ENCODE results near the gene XK.

XK gene

GRCh38 chrX:37666516-37666915 is 19.1 kb upstream of the XK start:
- no peaks in the 10 kb centered on the region for H3F3A ChIP-seq (ENCODE audit: insufficient read depth, low read length)
- H2AFZ ChIP-seq (ENCODE audit: low read length), result no peak overlapping the region
- H3K27ac ChIP-seq (ENCODE audit: low read depth, low read length, poor library complexity, severe bottlenecking), result no peak overlapping the region
- no peaks in the 10 kb centered on the region for H3K4me1 ChIP-seq (ENCODE audit: insufficient read depth, low read length, severe bottlenecking)
- H3K27me3 ChIP-seq (ENCODE audit: insufficient read depth, low read length), result no peaks in the 10 kb centered on the region
- no peak overlapping the region for H3K4me3 ChIP-seq (ENCODE audit: low read depth, low read length, poor library complexity, severe bottlenecking)
- H3K79me2 ChIP-seq (ENCODE audit: insufficient read depth, low read length), result no peaks in the 10 kb centered on the region
- H3K4me2 ChIP-seq (ENCODE audit: low read length), result no peak overlapping the region
- no peak overlapping the region for H3K9ac ChIP-seq (ENCODE audit: low read length)
- no peaks in the 10 kb centered on the region for H3K36me3 ChIP-seq (ENCODE audit: insufficient read depth, low read length)
- H3K9me3 ChIP-seq (ENCODE audit: low read length), result no peaks in the 10 kb centered on the region
- no peak for TF ChIP-seq EZH2 (IDR thresholded peaks at IDR 0.05; ENCODE audit: borderline replicate concordance, low read length)
- no peak for TF ChIP-seq CTCF (IDR thresholded peaks at IDR 0.05; ENCODE audit: low read length)
- H3K9me2 ChIP-seq (ENCODE audit: low read depth, low read length), result no peaks in the 10 kb centered on the region
- no peaks in the 10 kb centered on the region for H4K20me1 ChIP-seq (ENCODE audit: insufficient read depth, low read length)

- no peak overlapping the region for H3K9ac ChIP-seq (ENCODE audit: low read length)
These were observed 18.4 kb upstream of the XK start for GRCh38 chrX:37667141-37667540.

GRCh38 chrX:37672563-37672962 is 13.0 kb upstream of the XK start:
- Histone ChIP-seq H3K36me3 (ENCODE audit: insufficient read depth, low read length) (no peaks in the 10 kb centered on the region), H3K4me3 (ENCODE audit: low read depth, low read length, poor library complexity, severe bottlenecking) (no peak overlapping the region), H3K9ac (ENCODE audit: low read length) (no peak overlapping the region), H3K79me2 (ENCODE audit: insufficient read depth, low read length) (no peaks in the 10 kb centered on the region), H3K27me3 (ENCODE audit: insufficient read depth, low read length) (no peaks in the 10 kb centered on the region), H3K9me3 (ENCODE audit: low read length) (no peaks in the 10 kb centered on the region), H3K4me1 (ENCODE audit: insufficient read depth, low read length, severe bottlenecking) (no peaks in the 10 kb centered on the region), H2AFZ (ENCODE audit: low read length) (no peak overlapping the region), H3K9me2 (ENCODE audit: low read depth, low read length) (no peaks in the 10 kb centered on the region), H3K27ac (ENCODE audit: low read depth, low read length, poor library complexity, severe bottlenecking) (no peak overlapping the region), H4K20me1 (ENCODE audit: insufficient read depth, low read length) (no peaks in the 10 kb centered on the region), H3K4me2 (ENCODE audit: low read length) (no peak overlapping the region), H3F3A (ENCODE audit: insufficient read depth, low read length) (no peaks in the 10 kb centered on the region)
- no peak for TF ChIP-seq CTCF (IDR thresholded peaks at IDR 0.05; ENCODE audit: low read length)
- no peak for TF ChIP-seq EZH2 (IDR thresholded peaks at IDR 0.05; ENCODE audit: borderline replicate concordance, low read length)

More at GRCh38 chrX:37667141-37667540, 18.4 kb upstream of the XK start:
- H3K4me1 ChIP-seq (ENCODE audit: insufficient read depth, low read length, severe bottlenecking), result no peaks in the 10 kb centered on the region
- H3K9me2 ChIP-seq (ENCODE audit: low read depth, low read length), result no peaks in the 10 kb centered on the region
- TF ChIP-seq EZH2 (IDR thresholded peaks at IDR 0.05; ENCODE audit: borderline replicate concordance, low read length), result no peak
- no peak for TF ChIP-seq CTCF (IDR thresholded peaks at IDR 0.05; ENCODE audit: low read length)
- no peaks in the 10 kb centered on the region for H3K27me3 ChIP-seq (ENCODE audit: insufficient read depth, low read length)
- no peaks in the 10 kb centered on the region for H3K79me2 ChIP-seq (ENCODE audit: insufficient read depth, low read length)
- H2AFZ ChIP-seq (ENCODE audit: low read length), result no peak overlapping the region
- H4K20me1 ChIP-seq (ENCODE audit: insufficient read depth, low read length), result no peaks in the 10 kb centered on the region
- no peaks in the 10 kb centered on the region for H3K36me3 ChIP-seq (ENCODE audit: insufficient read depth, low read length)
- no peak overlapping the region for H3K4me2 ChIP-seq (ENCODE audit: low read length)
- no peak overlapping the region for H3K4me3 ChIP-seq (ENCODE audit: low read depth, low read length, poor library complexity, severe bottlenecking)
- H3F3A ChIP-seq (ENCODE audit: insufficient read depth, low read length), result no peaks in the 10 kb centered on the region
- no peaks in the 10 kb centered on the region for H3K9me3 ChIP-seq (ENCODE audit: low read length)
- H3K27ac ChIP-seq (ENCODE audit: low read depth, low read length, poor library complexity, severe bottlenecking), result no peak overlapping the region
